Measurements from ENCODE around the gene IFNE. TPM values are rescaled to one million over a fixed set of nuclear protein-coding genes. Genes with fewer than 3 reads are reported as not detected.

IFNE gene, protein sequence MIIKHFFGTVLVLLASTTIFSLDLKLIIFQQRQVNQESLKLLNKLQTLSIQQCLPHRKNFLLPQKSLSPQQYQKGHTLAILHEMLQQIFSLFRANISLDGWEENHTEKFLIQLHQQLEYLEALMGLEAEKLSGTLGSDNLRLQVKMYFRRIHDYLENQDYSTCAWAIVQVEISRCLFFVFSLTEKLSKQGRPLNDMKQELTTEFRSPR
- not detected for total RNA-seq
- polyA plus RNA-seq, result not detected
- long read RNA-seq, donor 1, result 0 reads
- long read RNA-seq, donor 2, result 0 reads
- long read RNA-seq, donor 3, result 0 reads
- long read RNA-seq, donor 4, result 0 reads
- long read RNA-seq, donor 5, result 0 reads
- long read RNA-seq, donor 6, result 0 reads
- long read RNA-seq, donor 7, result 0 reads
- long read RNA-seq, donor 8, result 0 reads
- long read RNA-seq, donor 9, result 0 reads
- long read RNA-seq, donor 10, result 0 reads

GRCh38 chr9:21482213-21482612, at the start of gene IFNE:
TSS of gene IFNE (minus strand) at chr9:21482313. CDS start at chr9:21481694, 619 bp downstream.
- Histone ChIP-seq H3K36me3 (replicated peaks in 1 of 2) (no peaks in the 10 kb centered on the region), H3K27me3 (no peaks in the 10 kb centered on the region), H3K4me1 (replicated peaks in 1 of 2) (no peaks in the 10 kb centered on the region), H3K27ac (no peak within 1 kb of the TSS), H3K4me3 (no peak within 1 kb of the TSS), H3K9me3 (replicated peaks in 1 of 3) (no peaks in the 10 kb centered on the region)
- intact Hi-C loops (cut with DNase I), result no loop called here
- WGBS, 4 donors, result 68 to 81% (median 79%) methylated on average over 2 of the region's 2 CpGs
- DNase-seq, result no peak
- TF ChIP-seq POLR2A (IDR thresholded peaks at IDR 0.05) (no peak), CTCF (IDR thresholded peaks at IDR 0.05) (no peak)

GRCh38 chr9:21528123-21528808, 46.2 kb upstream of the IFNE start:
- Histone ChIP-seq H3K36me3 (replicated peaks in 1 of 2) (no peaks in the 10 kb centered on the region), H3K4me3 (no peak overlapping the region), H3K27me3 (no peaks in the 10 kb centered on the region), H3K27ac (no peak overlapping the region), H3K4me1 (replicated peaks in 1 of 2) (no peaks in the 10 kb centered on the region), H3K9me3 (replicated peaks in 1 of 3) (no peaks in the 10 kb centered on the region)
- intact Hi-C loops (cut with DNase I), result no loop called here
- WGBS, 4 donors, result 77 to 88% (median 85%) methylated on average over 4 to 9 of the region's 9 CpGs
- no peak for TF ChIP-seq CTCF (IDR thresholded peaks at IDR 0.05)
- TF ChIP-seq POLR2A (IDR thresholded peaks at IDR 0.05), result no peak
- DNase-seq, result no peak

- no peak for DNase-seq
- Histone ChIP-seq H3K4me1 (replicated peaks in 1 of 2) (no peaks in the 10 kb centered on the region), H3K27ac (no peak overlapping the region), H3K36me3 (replicated peaks in 1 of 2) (no peaks in the 10 kb centered on the region), H3K27me3 (no peaks in the 10 kb centered on the region), H3K9me3 (replicated peaks in 1 of 3) (no peaks in the 10 kb centered on the region), H3K4me3 (no peak overlapping the region)
- no peak for TF ChIP-seq POLR2A (IDR thresholded peaks at IDR 0.05)
- no peak for TF ChIP-seq CTCF (IDR thresholded peaks at IDR 0.05)
- WGBS, 4 donors, result 17 to 67% (median 67%) methylated on average over 1 to 2 of the region's 2 CpGs; no CpG with 5 or more reads in 1 of the 4 donors
- intact Hi-C loops (cut with DNase I), result no loop called here
Observed at GRCh38 chr9:21527579-21527978, 45.5 kb upstream of the IFNE start.

- no peak for DNase-seq
- no peaks in the 10 kb centered on the region for H3K36me3 ChIP-seq (replicated peaks in 1 of 2)
- no peak overlapping the region for H3K4me3 ChIP-seq
- H3K4me1 ChIP-seq (replicated peaks in 1 of 2), result no peaks in the 10 kb centered on the region
- 74 to 88% (median 84%) methylated on average over 5 of the region's 5 CpGs for WGBS, 4 donors
- no peaks in the 10 kb centered on the region for H3K27me3 ChIP-seq
- H3K27ac ChIP-seq, result no peak overlapping the region
- intact Hi-C loops (cut with DNase I), result no loop called here
- TF ChIP-seq CTCF (IDR thresholded peaks at IDR 0.05) (no peak), POLR2A (IDR thresholded peaks at IDR 0.05) (no peak)
- no peaks in the 10 kb centered on the region for H3K9me3 ChIP-seq (replicated peaks in 1 of 3)
Observed at GRCh38 chr9:21525174-21525573, 43.1 kb upstream of the IFNE start.
